IPS DF 4.7 (cell line): ENCODE measurements around the gene CEP170B.
"Not testable (repeated sequence)": the region's sequence is repeated elsewhere in the genome, so short reads cannot be mapped to it uniquely, and the experiment has no call there.

Experiments used
- DNase-seq: peaks from one replicate; pipeline ENCODE4 v3.0.0-alpha.2; 2013; ENCODE audit warnings: low spot score; ENCODE audit errors: extremely low read depth

Gene CEP170B

GRCh38 chr14:104843442-104844305, 21.4 kb upstream of the CEP170B start:
- no peak for DNase-seq

GRCh38 chr14:104844306-104845032, 20.6 kb upstream of the CEP170B start:
- DNase-seq, result no peak

- no peak for DNase-seq
Observed at GRCh38 chr14:104845033-104845666, 19.9 kb upstream of the CEP170B start.

- no peak for DNase-seq
Observed at GRCh38 chr14:104845834-104846441, 19.1 kb upstream of the CEP170B start.

GRCh38 chr14:104852280-104852663, 12.8 kb upstream of the CEP170B start:
- DNase-seq, result no peak

GRCh38 chr14:104855532-104856090, 9.5 kb upstream of the CEP170B start:
- DNase-seq, result no peak

GRCh38 chr14:104856157-104856868, 8.8 kb upstream of the CEP170B start:
- DNase-seq, result no peak

GRCh38 chr14:104856869-104857860, 7.9 kb upstream of the CEP170B start:
- DNase-seq, result no peak

GRCh38 chr14:104857931-104858330, 7.1 kb upstream of the CEP170B start:
- DNase-seq, result not testable (repeated sequence)

GRCh38 chr14:104858811-104859426, 6.1 kb upstream of the CEP170B start:
- no peak for DNase-seq

- no peak for DNase-seq
Observed at GRCh38 chr14:104859900-104860299, 5.2 kb upstream of the CEP170B start.

GRCh38 chr14:104860414-104860813, 4.7 kb upstream of the CEP170B start:
- DNase-seq, result no peak

GRCh38 chr14:104863131-104863862, 1.8 kb upstream of the CEP170B start:
- no peak for DNase-seq

GRCh38 chr14:104863923-104864266, 1.2 kb upstream of the CEP170B start:
- no peak for DNase-seq

GRCh38 chr14:104864267-104865080, 594 bp upstream of the CEP170B start:
- no peak for DNase-seq

- no peak for DNase-seq
Observed at GRCh38 chr14:104865631-104866441, 768 bp downstream of the CEP170B start.
